Type B pancreatic cell (in vitro differentiated cells): ENCODE measurements around the gene EBF3. TPM values are rescaled to one million over a fixed set of nuclear protein-coding genes. Genes with fewer than 3 reads are reported as not detected.
A peak's percentile ranks its signal among the peaks of the same experiment; 100 is the strongest.

Source experiments
- DNase-seq: peaks from one replicate; pipeline ENCODE4 v3.0.0; 2021; ENCODE audit warnings: mixed read lengths; ENCODE audit not compliant: unreplicated experiment; ENCODE audit errors: extremely low spot score
- H3K27ac Mint-ChIP-seq: 2 replicates; pipeline ENCODE4 v1.8.0; 2021; ENCODE audit warnings: mild to moderate bottlenecking, mixed read lengths
- H3K27me3 Mint-ChIP-seq: 2 replicates; pipeline ENCODE4 v1.8.0; 2021; ENCODE audit warnings: mixed read lengths
- H3K36me3 Mint-ChIP-seq: 2 replicates; pipeline ENCODE4 v1.8.0; 2021; ENCODE audit warnings: mixed read lengths
- H3K4me1 Mint-ChIP-seq: one replicate; pipeline ENCODE4 v1.8.0; 2021; ENCODE audit warnings: mixed read lengths; ENCODE audit not compliant: unreplicated experiment
- H3K4me3 Mint-ChIP-seq: 2 replicates; pipeline ENCODE4 v1.8.0; 2021; ENCODE audit warnings: mild to moderate bottlenecking, mixed read lengths
- H3K9me3 Mint-ChIP-seq: 2 replicates; pipeline ENCODE4 v1.8.0; 2021; ENCODE audit warnings: mixed read lengths
- CTCF ChIP-seq: fragments of 200-600 bp; sonication (generic); conservative IDR thresholded peaks from 2 replicates; pipeline ENCODE4 v1.5.0; 2021; ENCODE audit warnings: antibody characterized with exemption, mild to moderate bottlenecking
- total RNA-seq: library from RNA; stranded (reverse); gene quantifications from 2 replicates; pipeline ENCODE4 v1.2.1, GENCODE V29; 2021; ENCODE audit warnings: low replicate concordance

EBF3 gene
- total RNA-seq, 1 donor from 2014 or later, result 26.1 TPM

GRCh38 chr10:129875993-129876726 is 87.9 kb downstream of the EBF3 start:
- H3K27me3 Mint-ChIP-seq, result peaks cover 32% of the 10 kb centered on the region
- TF ChIP-seq CTCF, result no peak
- no peak overlapping the region for H3K27ac Mint-ChIP-seq
- no peaks in the 10 kb centered on the region for H3K9me3 Mint-ChIP-seq
- H3K36me3 Mint-ChIP-seq, result no peaks in the 10 kb centered on the region
- H3K4me1 Mint-ChIP-seq, result peaks cover 6% of the 10 kb centered on the region
- H3K4me3 Mint-ChIP-seq, result no peak overlapping the region
- no peak for DNase-seq

GRCh38 chr10:129873351-129873750 is 90.7 kb downstream of the EBF3 start:
- no peak overlapping the region for H3K4me3 Mint-ChIP-seq
- no peak for DNase-seq
- H3K36me3 Mint-ChIP-seq, result peaks cover 11% of the 10 kb centered on the region
- no peak for TF ChIP-seq CTCF
- no peak overlapping the region for H3K27ac Mint-ChIP-seq
- H3K4me1 Mint-ChIP-seq, result peaks cover 16% of the 10 kb centered on the region
- H3K9me3 Mint-ChIP-seq, result peaks cover 4% of the 10 kb centered on the region
- peaks cover 21% of the 10 kb centered on the region for H3K27me3 Mint-ChIP-seq

- Mint-ChIP-seq H3K27me3 (peaks cover 18% of the 10 kb centered on the region), H3K4me3 (no peak overlapping the region), H3K9me3 (peaks cover 4% of the 10 kb centered on the region), H3K36me3 (peaks cover 11% of the 10 kb centered on the region), H3K4me1 (peaks cover 16% of the 10 kb centered on the region), H3K27ac (no peak overlapping the region)
- no peak for TF ChIP-seq CTCF
- DNase-seq, result no peak
Observed at GRCh38 chr10:129871966-129872365, 92.1 kb downstream of the EBF3 start.

GRCh38 chr10:129870961-129871621 is 93.0 kb downstream of the EBF3 start:
- no peak for TF ChIP-seq CTCF
- DNase-seq, result no peak
- H3K36me3 Mint-ChIP-seq, result peaks cover 11% of the 10 kb centered on the region
- H3K9me3 Mint-ChIP-seq, result peaks cover 4% of the 10 kb centered on the region
- peak overlapping the region; percentile 30 for H3K27ac Mint-ChIP-seq
- peaks cover 18% of the 10 kb centered on the region for H3K27me3 Mint-ChIP-seq
- H3K4me3 Mint-ChIP-seq, result peak overlapping the region; percentile 24
- peaks cover 16% of the 10 kb centered on the region for H3K4me1 Mint-ChIP-seq

GRCh38 chr10:129870474-129870757 is 93.7 kb downstream of the EBF3 start:
- Mint-ChIP-seq H3K9me3 (peaks cover 4% of the 10 kb centered on the region), H3K4me3 (no peak overlapping the region), H3K27me3 (peaks cover 18% of the 10 kb centered on the region), H3K27ac (no peak overlapping the region), H3K4me1 (peaks cover 16% of the 10 kb centered on the region), H3K36me3 (peaks cover 11% of the 10 kb centered on the region)
- no peak for DNase-seq
- TF ChIP-seq CTCF, result no peak
